ENCODE results near the gene TSPAN4. TPM values are rescaled to one million over a fixed set of nuclear protein-coding genes. Genes with fewer than 3 reads are reported as not detected.

TSPAN4 gene
- total RNA-seq, 1 donor from 2014 or later, result 42.3 TPM

DNA sequence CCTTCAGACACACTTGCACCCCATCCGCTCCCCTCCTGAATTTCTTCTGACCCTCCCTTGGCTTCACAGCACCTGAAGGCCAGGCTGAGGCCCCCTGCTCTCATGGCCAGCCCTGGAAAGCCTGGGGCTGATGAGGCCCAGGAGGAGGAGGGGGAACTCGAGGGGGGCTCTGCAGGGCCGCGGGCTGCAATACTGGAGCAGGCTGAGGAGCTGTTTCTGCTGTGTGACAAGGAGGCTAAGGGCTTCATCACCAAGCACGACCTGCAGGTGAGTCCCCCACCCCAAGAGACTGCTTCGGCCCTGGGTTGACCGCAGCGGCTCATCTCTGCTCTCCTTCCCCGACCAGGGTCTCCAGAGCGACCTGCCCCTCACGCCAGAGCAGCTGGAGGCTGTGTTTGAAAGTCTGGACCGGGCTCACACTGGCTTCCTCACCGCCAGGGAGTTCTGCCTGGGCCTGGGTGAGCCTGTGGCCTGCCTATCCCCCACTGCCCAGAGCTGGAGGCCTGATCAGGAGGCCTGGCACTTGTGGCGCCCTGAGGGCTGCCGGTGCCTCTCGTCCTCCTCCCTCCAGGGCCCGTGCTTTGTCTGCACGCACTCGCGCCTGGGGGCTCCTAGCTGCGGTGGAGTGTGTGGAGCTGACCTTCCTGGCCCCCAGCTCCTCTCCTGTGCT lies 14.0 kb upstream of the TSPAN4 start:
- H3K9ac ChIP-seq (ENCODE audit: low read depth in 1 of 3, low read length in 3 of 3), result peak overlapping the region in 1 of 3 donors; percentile 62
- peaks cover 54 to 75% (median 57%) of the 10 kb centered on the region in 3 donors for H3K4me1 ChIP-seq (ENCODE audit: control insufficient read depth in 3 of 3, insufficient read depth in 3 of 3, low read length in 3 of 3)
- peaks cover 12 to 20% (median 15%) of the 10 kb centered on the region in 3 donors for H3K36me3 ChIP-seq (ENCODE audit: control insufficient read depth in 3 of 3, insufficient read depth in 3 of 3, low read length in 3 of 3)
- H3K27ac ChIP-seq (ENCODE audit: low read depth, low read length), result peak overlapping the region; percentile 25
- H3K9me3 ChIP-seq (ENCODE audit: control insufficient read depth in 3 of 3, low read length in 3 of 3), result no peaks in the 10 kb centered on the region
- H3K4me3 ChIP-seq (ENCODE audit: low read length in 3 of 3), result peak overlapping the region in 1 of 3 donors; percentile 49
- peaks cover 13 to 63% (median 26%) of the 10 kb centered on the region in 3 donors for H3K27me3 ChIP-seq (ENCODE audit: control insufficient read depth in 3 of 3, insufficient read depth in 3 of 3, low read length in 3 of 3)

DNA sequence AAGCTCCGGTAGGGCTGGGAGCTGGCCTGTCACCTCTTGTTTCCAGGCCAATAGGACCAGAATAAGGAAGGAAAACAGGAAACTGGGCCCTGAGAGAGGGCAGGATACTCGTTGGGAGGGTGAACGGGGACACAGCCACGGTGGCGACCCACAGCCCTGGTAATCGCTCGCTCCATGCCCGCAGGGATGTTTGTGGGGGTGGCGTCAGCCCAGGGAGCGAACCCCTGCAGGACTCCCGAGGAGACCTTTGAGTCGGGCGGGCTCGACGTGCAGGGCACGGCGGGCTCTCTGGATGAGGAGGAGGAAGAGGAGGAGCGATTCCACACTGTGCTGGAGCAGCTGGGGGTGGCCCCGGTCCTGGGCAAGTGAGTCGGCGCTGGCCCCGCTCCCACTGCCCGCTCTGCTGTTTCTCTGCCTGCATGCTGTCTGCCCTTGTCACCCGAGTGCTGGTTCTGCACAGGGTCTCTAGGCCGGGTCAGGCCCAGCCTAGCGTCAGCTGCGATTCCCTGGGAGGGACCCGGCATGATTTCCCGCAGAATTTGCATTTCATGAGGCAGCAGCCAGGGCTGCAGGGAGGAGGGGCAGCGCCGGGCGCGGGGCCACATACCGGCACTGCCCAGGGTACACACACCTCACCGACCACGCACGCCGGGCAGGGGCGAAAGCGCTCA lies 13.3 kb upstream of the TSPAN4 start:
- Histone ChIP-seq H3K9ac (ENCODE audit: low read depth in 1 of 3, low read length in 3 of 3) (peak overlapping the region in 2 of 3 donors; percentile 43 to 62), H3K4me3 (ENCODE audit: low read length in 3 of 3) (peak overlapping the region; percentile 49 to 58 (median 56)), H3K9me3 (ENCODE audit: control insufficient read depth in 3 of 3, low read length in 3 of 3) (no peaks in the 10 kb centered on the region), H3K4me1 (ENCODE audit: control insufficient read depth in 3 of 3, insufficient read depth in 3 of 3, low read length in 3 of 3) (peaks cover 60 to 80% (median 64%) of the 10 kb centered on the region in 3 donors), H3K27ac (ENCODE audit: low read depth, low read length) (no peak overlapping the region), H3K27me3 (ENCODE audit: control insufficient read depth in 3 of 3, insufficient read depth in 3 of 3, low read length in 3 of 3) (peaks cover 13 to 63% (median 26%) of the 10 kb centered on the region in 3 donors), H3K36me3 (ENCODE audit: control insufficient read depth in 3 of 3, insufficient read depth in 3 of 3, low read length in 3 of 3) (peaks cover 6 to 14% (median 10%) of the 10 kb centered on the region in 3 donors)

DNA sequence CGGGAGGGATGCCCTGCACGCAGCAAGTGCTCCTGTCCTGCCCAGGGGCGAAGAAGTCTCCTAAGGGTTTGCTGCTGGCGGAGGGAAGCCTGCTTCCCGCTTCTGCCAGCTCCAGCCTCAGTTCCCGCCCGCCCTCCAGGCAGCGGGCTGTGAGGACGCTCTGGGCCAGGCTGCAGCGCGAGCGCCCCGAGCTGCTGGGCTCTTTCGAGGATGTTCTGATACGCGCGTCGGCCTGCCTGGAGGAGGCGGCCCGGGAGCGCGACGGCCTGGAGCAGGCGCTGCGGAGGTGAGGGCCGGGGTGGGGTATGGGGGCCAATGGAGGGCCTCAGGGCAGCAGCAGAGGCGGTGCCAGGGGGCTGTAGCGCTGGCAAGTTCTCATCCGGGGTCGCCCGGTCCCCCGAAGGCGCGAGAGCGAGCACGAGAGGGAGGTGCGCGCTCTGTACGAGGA lies 12.8 kb upstream of the TSPAN4 start:
- H3K9me3 ChIP-seq (ENCODE audit: control insufficient read depth in 3 of 3, low read length in 3 of 3), result no peaks in the 10 kb centered on the region
- H3K9ac ChIP-seq (ENCODE audit: low read depth in 1 of 3, low read length in 3 of 3), result peak overlapping the region in 1 of 3 donors; percentile 62
- H3K4me3 ChIP-seq (ENCODE audit: low read length in 3 of 3), result peak overlapping the region; percentile 49 to 58 (median 56)
- no peak overlapping the region for H3K27ac ChIP-seq (ENCODE audit: low read depth, low read length)
- H3K27me3 ChIP-seq (ENCODE audit: control insufficient read depth in 3 of 3, insufficient read depth in 3 of 3, low read length in 3 of 3), result peaks cover 13 to 63% (median 26%) of the 10 kb centered on the region in 3 donors
- H3K4me1 ChIP-seq (ENCODE audit: control insufficient read depth in 3 of 3, insufficient read depth in 3 of 3, low read length in 3 of 3), result peaks cover 65 to 81% (median 69%) of the 10 kb centered on the region in 3 donors
- peaks cover 4 to 8% (median 4%) of the 10 kb centered on the region in 3 donors for H3K36me3 ChIP-seq (ENCODE audit: control insufficient read depth in 3 of 3, insufficient read depth in 3 of 3, low read length in 3 of 3)

DNA sequence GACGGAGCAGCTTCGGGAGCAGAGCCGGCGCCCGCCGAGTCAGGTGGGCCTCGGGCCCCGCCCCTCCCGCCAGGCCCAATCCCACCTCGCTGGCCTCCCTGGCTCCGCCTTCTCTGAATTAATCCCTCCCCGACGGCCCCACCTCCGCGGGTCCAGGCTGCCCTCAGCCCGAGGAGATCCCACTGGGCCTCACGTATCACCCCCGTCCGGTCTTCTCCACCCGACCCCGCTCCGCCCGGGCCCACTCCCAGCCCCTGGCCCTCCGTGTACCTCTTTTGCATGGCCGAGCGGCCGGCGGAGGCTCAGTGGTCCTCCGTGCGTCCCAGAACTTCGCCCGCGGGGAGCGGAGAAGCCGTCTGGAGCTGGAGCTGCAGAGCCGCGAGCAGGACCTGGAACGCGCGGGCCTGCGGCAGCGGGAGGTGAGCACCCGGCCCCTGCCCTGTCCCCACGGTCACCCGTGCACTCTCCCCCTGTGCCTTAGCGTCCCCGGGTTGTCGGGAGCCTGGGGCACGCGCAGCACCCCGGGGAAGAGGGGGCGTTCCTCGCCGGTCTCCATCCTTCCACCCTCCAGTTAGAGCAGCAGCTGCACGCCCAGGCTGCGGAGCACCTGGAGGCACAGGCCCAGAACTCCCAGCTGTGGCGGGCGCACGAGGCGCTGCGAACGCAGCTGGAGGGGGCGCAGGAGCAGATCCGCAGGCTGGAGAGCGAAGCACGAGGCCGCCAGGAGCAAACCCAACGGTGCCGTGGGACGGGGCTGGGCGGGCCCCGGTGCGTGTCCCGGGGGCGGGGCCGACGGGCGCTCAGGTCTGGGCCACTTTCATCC lies 12.1 kb upstream of the TSPAN4 start:
- Histone ChIP-seq H3K27ac (ENCODE audit: low read depth, low read length) (no peak overlapping the region), H3K4me3 (ENCODE audit: low read length in 3 of 3) (peak overlapping the region in 2 of 3 donors; percentile 49 to 58), H3K9ac (ENCODE audit: low read depth in 1 of 3, low read length in 3 of 3) (peak overlapping the region in 1 of 3 donors; percentile 62), H3K27me3 (ENCODE audit: control insufficient read depth in 3 of 3, insufficient read depth in 3 of 3, low read length in 3 of 3) (peaks cover 13 to 58% (median 24%) of the 10 kb centered on the region in 3 donors), H3K4me1 (ENCODE audit: control insufficient read depth in 3 of 3, insufficient read depth in 3 of 3, low read length in 3 of 3) (peaks cover 65 to 80% (median 72%) of the 10 kb centered on the region in 3 donors), H3K36me3 (ENCODE audit: control insufficient read depth in 3 of 3, insufficient read depth in 3 of 3, low read length in 3 of 3) (peaks cover 0 to 4% (median 0%) of the 10 kb centered on the region in 3 donors), H3K9me3 (ENCODE audit: control insufficient read depth in 3 of 3, low read length in 3 of 3) (no peaks in the 10 kb centered on the region)

DNA sequence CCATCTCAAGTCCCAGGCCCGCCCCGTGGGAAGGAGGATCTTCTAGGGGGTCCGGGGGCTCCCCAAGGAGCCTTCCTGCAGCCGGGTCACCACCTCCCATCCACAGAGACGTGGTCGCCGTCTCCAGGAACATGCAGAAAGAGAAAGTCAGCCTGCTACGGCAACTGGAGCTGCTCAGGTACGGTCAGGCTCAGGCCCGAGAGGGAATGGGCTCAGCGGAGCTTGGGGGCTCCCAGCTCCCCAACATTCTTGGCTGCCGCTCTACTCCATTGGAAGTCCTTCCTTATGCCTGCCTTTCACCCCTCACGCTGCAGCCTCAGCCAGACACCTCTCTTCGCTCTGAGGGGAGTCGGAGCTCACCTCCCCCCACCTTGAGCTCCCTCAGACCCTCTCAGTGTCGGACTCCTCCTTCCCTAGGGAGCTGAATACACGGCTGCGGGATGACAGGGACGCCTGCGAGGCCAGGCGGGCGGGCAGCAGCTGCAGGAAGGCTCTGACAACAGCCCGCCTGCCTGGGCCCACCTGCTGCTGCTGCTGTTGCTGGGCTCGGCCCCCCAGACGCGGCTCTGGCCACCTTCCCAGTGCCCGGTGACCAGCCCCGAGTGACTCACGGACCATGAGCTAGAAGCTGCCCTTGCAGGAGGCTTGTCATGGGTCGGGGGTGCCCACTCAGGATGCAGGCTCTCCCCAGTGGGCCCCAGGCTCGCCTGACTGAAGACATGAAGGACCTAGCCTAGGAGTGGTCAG lies 11.4 kb upstream of the TSPAN4 start:
- H3K36me3 ChIP-seq (ENCODE audit: control insufficient read depth in 3 of 3, insufficient read depth in 3 of 3, low read length in 3 of 3), result peaks cover 2 to 3% (median 3%) of the 10 kb centered on the region in 3 donors
- peaks cover 64 to 80% (median 70%) of the 10 kb centered on the region in 3 donors for H3K4me1 ChIP-seq (ENCODE audit: control insufficient read depth in 3 of 3, insufficient read depth in 3 of 3, low read length in 3 of 3)
- no peaks in the 10 kb centered on the region for H3K9me3 ChIP-seq (ENCODE audit: control insufficient read depth in 3 of 3, low read length in 3 of 3)
- no peak overlapping the region for H3K27ac ChIP-seq (ENCODE audit: low read depth, low read length)
- H3K9ac ChIP-seq (ENCODE audit: low read depth in 1 of 3, low read length in 3 of 3), result peak overlapping the region in 1 of 3 donors; percentile 8
- H3K27me3 ChIP-seq (ENCODE audit: control insufficient read depth in 3 of 3, insufficient read depth in 3 of 3, low read length in 3 of 3), result peaks cover 13 to 52% (median 20%) of the 10 kb centered on the region in 3 donors
- peak overlapping the region in 1 of 3 donors; percentile 22 for H3K4me3 ChIP-seq (ENCODE audit: low read length in 3 of 3)

DNA sequence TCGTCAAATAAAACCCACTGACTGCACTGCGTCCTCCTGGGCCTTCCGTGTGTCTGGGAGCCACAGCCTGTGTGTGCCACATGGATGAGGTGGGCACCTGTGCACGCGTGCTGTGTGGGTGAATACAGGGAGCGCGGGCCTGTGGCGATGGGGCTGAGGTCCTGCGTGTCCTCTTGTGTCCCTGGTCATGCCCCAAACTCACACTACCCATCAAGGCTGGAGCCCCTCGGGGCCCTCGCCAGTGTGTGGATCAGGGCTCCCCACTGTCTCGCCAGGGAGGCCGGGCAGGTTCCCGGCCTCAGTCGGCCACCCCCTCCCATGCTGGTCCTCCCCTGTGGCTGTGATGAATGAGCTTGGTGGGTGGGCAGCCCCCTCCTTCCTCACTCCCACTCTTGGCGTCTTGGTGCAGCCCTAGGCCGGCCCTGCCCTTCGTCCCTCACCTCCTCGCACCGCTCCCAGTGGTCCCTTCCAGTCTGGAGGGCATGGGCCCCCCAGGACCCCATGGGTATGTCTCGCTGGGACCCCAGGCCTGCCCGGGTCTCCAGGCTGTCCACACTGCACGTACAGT lies 10.6 kb upstream of the TSPAN4 start:
- Histone ChIP-seq H3K27ac (ENCODE audit: low read depth, low read length) (peak overlapping the region; percentile 51), H3K27me3 (ENCODE audit: control insufficient read depth in 3 of 3, insufficient read depth in 3 of 3, low read length in 3 of 3) (peaks cover 13 to 48% (median 20%) of the 10 kb centered on the region in 3 donors), H3K9ac (ENCODE audit: low read depth in 1 of 3, low read length in 3 of 3) (peak overlapping the region; percentile 57 to 76 (median 59)), H3K9me3 (ENCODE audit: control insufficient read depth in 3 of 3, low read length in 3 of 3) (no peaks in the 10 kb centered on the region), H3K36me3 (ENCODE audit: control insufficient read depth in 3 of 3, insufficient read depth in 3 of 3, low read length in 3 of 3) (peaks cover 10% of the 10 kb centered on the region in 3 donors), H3K4me3 (ENCODE audit: low read length in 3 of 3) (peak overlapping the region; percentile 29 to 72 (median 38)), H3K4me1 (ENCODE audit: control insufficient read depth in 3 of 3, insufficient read depth in 3 of 3, low read length in 3 of 3) (peaks cover 64 to 84% (median 68%) of the 10 kb centered on the region in 3 donors)

DNA sequence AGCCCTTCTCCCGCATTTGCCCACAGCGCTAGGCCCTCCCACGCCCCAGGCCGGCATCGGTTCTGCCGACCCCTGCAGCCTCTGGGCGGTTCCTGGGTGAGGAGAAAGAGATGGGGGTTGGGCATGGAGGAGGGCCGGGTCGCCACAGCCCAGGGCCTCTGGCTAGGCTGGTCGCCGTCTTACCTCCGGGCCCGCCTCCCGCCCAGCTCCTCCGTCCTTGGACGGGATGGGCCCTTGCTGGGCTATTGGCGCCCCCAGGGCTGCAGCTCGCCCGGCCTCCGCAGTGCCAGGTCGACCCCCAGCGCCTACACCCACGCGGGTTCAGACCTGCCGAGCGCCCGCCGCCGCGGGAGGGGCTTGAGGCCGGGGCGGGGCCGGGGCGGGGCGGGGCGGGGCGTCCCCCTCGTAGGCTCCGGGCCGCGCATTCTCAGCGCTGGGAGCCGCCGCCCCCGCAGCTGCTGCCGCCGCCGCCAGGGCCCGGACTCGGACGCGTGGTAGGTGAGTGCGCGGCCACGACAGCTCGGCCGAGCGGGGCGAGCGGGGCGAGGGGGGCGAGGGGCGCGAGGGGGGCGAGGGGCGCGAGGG lies 10.0 kb upstream of the TSPAN4 start, which contains the start of gene CD151:
TSS of gene CD151 (plus strand) at position 424 of the 585 bp plus-strand sequence. CDS start 3,118 bp downstream, outside the sequence.
- H3K9me3 ChIP-seq (ENCODE audit: control insufficient read depth in 3 of 3, low read length in 3 of 3), result no peaks in the 10 kb centered on the region
- peak within 1 kb of the TSS; percentile 72 for H3K4me3 ChIP-seq (ENCODE audit: low read length in 3 of 3)
- H3K36me3 ChIP-seq (ENCODE audit: control insufficient read depth in 3 of 3, insufficient read depth in 3 of 3, low read length in 3 of 3), result peaks cover 14 to 16% (median 16%) of the 10 kb centered on the region in 3 donors
- H3K4me1 ChIP-seq (ENCODE audit: control insufficient read depth in 3 of 3, insufficient read depth in 3 of 3, low read length in 3 of 3), result peaks cover 59 to 85% (median 66%) of the 10 kb centered on the region in 3 donors
- H3K27ac ChIP-seq (ENCODE audit: low read depth, low read length), result peak within 1 kb of the TSS; percentile 91
- peaks cover 13 to 42% (median 20%) of the 10 kb centered on the region in 3 donors for H3K27me3 ChIP-seq (ENCODE audit: control insufficient read depth in 3 of 3, insufficient read depth in 3 of 3, low read length in 3 of 3)
- peak within 1 kb of the TSS; percentile 79 to 85 (median 85) for H3K9ac ChIP-seq (ENCODE audit: low read depth in 1 of 3, low read length in 3 of 3)

DNA sequence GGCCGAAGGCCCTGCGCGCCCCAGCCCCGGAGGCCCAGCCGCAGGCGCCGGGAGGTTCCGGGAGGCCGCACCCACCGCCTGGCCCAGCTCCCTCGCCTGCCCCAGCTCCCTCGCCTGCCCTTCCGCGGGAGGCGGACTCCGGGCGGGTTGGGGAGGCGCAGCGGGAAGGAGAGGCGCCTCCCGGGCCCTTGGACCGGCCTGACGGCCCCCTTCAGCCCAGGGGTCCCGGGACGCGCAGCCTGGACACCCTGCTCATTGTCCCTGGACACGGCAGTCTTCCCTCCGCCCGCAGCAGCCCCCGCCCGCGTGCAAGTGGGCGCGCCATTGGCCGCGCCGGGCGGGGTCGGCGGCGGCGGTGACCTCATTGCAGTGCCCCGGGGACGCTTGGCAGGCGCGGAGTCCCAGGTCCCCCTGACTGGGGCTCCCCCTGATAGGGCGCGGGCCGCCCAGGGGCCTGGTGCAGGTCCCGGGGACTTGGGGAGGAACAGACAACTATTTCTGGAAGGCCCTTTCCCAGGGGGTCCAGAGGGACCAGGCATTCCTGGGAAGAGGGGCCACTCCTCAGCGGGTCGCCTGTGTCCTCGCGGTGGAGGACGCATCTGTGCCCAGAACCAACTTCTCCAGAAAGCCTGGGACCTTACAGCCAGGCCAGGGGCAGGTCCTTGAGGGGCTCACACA lies 9.4 kb upstream of the TSPAN4 start:
- Histone ChIP-seq H3K4me1 (ENCODE audit: control insufficient read depth in 3 of 3, insufficient read depth in 3 of 3, low read length in 3 of 3) (peaks cover 52 to 83% (median 61%) of the 10 kb centered on the region in 3 donors), H3K27ac (ENCODE audit: low read depth, low read length) (peak overlapping the region; percentile 91), H3K9ac (ENCODE audit: low read depth in 1 of 3, low read length in 3 of 3) (peak overlapping the region; percentile 79 to 85 (median 85)), H3K27me3 (ENCODE audit: control insufficient read depth in 3 of 3, insufficient read depth in 3 of 3, low read length in 3 of 3) (peaks cover 10 to 36% (median 15%) of the 10 kb centered on the region in 3 donors), H3K4me3 (ENCODE audit: low read length in 3 of 3) (peak overlapping the region; percentile 65 to 72 (median 72)), H3K36me3 (ENCODE audit: control insufficient read depth in 3 of 3, insufficient read depth in 3 of 3, low read length in 3 of 3) (peaks cover 19 to 21% (median 20%) of the 10 kb centered on the region in 3 donors), H3K9me3 (ENCODE audit: control insufficient read depth in 3 of 3, low read length in 3 of 3) (no peaks in the 10 kb centered on the region)

All from skeletal muscle tissue (tissue), 4 donors.